GM18861 (cell line): ENCODE data around the gene SLC66A1.

Experiments used
- ATAC-seq: cut with Tn5 transposase; IDR thresholded peaks from one replicate; pipeline ENCODE4 v1.9.1; 2021; ENCODE audit not compliant: unreplicated experiment

SLC66A1 gene

DNA sequence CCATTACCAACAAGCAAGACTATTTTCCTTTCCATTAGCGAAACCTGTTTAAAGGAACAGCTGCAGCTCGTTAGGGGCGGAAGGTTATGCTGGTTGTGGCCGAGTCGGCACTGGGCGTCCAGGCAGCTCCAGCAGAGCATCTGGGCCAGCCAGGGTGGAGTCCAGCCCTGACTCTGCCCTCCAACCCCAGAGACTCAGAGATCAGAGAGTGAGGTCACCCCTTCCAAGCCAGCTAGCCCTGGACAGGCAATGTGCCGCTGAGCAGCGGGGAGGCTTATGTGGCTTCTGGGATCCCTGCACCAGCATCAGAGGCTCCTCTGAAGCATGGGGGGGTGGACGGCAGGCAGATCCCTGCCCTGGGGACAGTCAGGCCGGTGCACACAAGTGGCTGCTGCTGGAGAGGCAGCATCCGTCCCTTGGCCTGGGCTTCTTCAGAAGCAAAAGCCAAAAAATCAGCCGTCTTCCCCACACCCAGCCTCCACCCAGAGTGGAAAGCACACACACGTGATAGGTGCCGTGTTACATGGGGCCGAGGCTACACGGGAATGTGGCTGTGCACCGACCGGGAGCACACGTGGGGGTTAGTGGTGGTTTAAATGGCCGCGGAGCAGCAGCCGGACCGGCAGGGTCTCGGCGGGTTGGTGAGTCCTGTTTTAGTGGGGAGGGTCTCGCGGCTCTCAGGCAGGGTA lies 30.1 kb downstream of the SLC66A1 start:
- no peak for ATAC-seq

GRCh38 chr1:19342894-19343616 lies 30.9 kb downstream of the SLC66A1 start:
- no peak for ATAC-seq

DNA sequence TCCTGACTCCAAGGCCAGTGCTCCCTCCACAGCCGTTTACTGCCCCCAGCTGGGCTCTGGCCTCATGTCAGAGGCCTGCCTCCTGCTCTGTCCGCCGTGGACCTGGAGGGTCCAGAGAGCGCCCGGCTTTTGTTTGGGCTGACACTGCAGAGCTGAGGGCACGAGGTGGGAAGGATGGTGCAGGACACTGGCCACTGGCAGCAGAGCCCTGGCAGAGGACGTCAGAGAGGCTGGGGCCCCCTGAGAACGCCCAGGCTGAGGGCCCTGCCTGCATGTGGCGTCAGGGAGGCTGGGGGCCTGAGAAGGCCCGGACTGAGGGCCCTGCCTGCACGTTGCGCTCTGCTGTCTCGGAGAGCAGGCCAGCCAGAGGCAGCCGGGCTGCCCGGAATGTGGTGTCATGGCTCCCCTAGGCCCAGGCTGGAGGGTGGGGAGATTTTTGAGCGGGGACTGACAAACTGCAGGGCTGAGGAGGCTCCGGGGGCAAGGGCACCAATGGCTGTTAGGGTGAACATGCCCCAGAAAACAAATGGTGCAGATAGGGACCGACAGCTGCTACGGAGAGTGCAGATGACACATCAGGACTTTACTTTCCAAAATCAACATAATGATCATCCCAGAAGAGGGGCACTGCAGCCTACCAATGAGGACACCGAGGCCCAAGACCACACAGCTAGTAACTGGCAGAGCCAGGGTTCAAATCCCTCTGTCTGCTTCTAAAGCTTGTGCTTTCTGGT lies 31.7 kb downstream of the SLC66A1 start:
- no peak for ATAC-seq

DNA sequence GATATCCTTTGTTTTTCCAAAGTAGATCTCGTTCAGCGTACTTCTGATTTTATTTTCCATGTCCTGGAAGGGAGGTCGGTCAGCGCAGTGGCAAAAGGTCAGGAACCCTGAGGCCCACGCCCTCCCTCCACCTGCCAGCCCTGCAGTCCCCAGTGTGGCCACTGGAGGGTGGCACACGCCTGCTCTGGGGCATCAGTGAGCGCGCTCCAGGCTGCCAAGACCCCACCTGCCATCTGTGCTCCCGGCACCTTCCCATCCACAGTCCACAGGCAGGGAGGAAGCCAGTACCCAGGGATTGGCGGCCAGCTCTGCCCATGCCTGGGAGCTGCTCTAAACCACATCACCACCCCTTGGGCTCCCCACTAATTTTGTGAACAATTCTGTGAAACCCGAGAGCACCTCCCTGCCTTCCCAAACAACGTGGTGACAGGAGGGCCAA lies 32.3 kb downstream of the SLC66A1 start:
- ATAC-seq = no peak

DNA sequence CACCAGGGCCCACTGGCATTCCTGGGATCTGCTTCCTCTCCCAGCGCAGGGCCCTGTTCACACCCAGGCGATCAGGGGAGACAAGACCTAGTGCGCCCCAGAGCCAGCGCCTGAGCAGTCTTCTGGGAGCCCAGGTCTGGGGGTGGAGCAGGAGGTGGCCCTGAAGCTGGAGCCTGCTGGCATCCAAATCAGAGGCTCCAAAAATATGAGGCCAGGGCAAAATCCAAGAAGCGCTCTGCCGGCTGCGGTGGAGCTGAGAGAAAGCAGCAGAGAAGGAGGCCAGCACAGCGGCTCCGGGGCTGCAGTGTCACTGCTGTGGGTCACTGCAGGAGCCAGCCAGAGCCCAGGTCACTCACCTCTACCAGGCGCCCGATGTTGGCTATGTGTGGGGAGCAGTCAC lies 32.7 kb downstream of the SLC66A1 start:
- ATAC-seq = no peak

DNA sequence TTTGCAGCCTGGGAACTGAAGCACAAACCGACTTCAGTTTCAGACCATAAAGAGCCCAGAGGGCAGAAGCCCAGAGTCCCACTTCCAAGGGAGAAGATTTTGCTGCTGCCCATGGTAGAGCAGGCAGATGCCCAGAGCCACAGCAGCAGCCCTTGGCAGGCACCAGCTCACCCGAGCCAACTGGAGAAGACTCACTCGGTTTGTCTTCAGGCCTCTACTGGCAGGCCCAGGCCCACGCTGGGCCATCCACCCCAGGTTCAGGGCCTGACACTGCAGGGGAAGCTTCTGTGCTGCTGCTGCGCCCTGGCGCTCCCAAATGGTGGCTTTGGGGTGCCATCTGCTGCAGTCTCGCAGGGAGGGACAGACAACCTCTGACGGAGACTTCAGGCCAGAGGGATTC lies 33.3 kb downstream of the SLC66A1 start:
- no peak for ATAC-seq

GRCh38 chr1:19346026-19346425 lies 33.9 kb downstream of the SLC66A1 start:
- no peak for ATAC-seq

GRCh38 chr1:19347533-19348172 lies 35.5 kb downstream of the SLC66A1 start:
- ATAC-seq = no peak

DNA sequence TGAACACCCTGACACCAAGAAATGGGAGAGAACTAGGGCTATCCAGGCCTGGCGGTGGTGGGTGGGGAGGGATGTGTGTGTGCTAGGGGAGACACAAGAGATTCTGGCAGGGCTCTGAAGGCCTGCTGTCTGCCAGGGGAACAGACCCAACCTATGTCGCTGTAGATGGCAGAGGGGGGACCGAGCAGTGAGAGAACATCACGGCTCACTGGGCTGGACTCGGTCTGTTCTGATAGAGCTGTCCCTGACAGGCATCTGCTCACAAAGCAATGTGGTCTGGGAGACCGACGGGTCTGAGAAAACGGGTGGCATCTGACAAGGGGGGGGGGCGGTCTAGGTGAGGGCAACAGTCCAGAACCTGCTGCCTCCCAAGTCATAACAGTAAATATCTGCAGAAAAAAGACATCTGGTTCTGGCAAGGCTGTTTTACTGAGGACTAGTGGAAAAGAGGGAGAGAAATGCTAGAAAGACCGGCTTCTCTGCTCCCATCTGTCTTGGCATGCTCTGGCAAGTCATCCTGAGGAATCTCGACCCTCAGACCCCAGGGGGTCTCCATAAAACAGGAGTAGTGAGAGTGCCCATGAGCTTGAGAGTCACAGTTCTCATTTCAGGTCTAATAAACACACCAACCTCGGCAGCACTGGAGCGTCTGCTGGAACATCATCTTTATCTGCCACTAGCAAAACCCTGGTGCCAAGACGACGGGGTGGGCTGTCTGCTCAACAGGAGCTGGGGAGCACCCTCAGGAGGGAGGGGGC lies 36.5 kb downstream of the SLC66A1 start:
- no peak for ATAC-seq

GRCh38 chr1:19349999-19350398 lies 37.9 kb downstream of the SLC66A1 start:
- ATAC-seq = no peak

- no peak for ATAC-seq
These were observed 38.4 kb downstream of the SLC66A1 start for GRCh38 chr1:19350566-19350965.

GRCh38 chr1:19351873-19352272 lies 39.7 kb downstream of the SLC66A1 start:
- no peak for ATAC-seq

- ATAC-seq = no peak
These were observed 40.7 kb downstream of the SLC66A1 start for GRCh38 chr1:19352839-19353238.

GRCh38 chr1:19353596-19353995 lies 41.5 kb downstream of the SLC66A1 start:
- no peak for ATAC-seq

- ATAC-seq = no peak
These were observed 42.4 kb downstream of the SLC66A1 start for GRCh38 chr1:19354531-19354981.

- ATAC-seq = no peak
These were observed 44.1 kb downstream of the SLC66A1 start for GRCh38 chr1:19356266-19356665.

DNA sequence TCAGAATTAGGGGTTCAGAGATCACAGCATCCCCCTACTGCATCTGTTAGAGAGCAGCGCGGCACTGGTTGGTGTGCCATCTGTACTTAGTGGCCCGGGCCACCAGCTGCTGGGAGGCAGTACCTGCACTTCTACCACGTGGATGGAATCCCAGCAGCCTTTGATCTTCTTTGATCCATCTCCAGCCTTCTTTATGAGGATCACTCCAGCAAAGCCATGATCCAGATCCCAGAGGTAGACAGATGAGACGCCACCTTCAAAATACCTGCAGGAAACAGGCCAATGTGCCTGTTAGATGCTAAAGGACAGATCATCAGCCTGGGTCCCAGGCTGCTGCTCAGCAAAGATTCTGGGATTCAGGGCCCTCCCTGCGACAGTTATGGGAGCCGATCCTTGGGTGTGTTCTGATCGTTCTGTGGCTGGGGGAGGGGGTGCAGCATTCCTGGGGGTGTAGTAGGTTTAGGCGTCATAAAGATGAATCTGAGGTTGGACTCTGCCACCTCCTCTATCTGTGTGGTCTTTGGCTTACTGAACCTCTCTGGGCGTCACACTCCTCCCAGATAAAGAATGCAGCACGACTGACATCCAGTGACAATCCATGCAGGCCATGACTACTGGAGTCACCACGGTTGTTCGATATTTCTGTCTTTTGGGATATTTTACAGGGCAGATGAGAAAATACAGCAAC lies 45.3 kb downstream of the SLC66A1 start:
- no peak for ATAC-seq

GRCh38 chr1:19358710-19359109 lies 46.6 kb downstream of the SLC66A1 start:
- ATAC-seq = no peak

DNA sequence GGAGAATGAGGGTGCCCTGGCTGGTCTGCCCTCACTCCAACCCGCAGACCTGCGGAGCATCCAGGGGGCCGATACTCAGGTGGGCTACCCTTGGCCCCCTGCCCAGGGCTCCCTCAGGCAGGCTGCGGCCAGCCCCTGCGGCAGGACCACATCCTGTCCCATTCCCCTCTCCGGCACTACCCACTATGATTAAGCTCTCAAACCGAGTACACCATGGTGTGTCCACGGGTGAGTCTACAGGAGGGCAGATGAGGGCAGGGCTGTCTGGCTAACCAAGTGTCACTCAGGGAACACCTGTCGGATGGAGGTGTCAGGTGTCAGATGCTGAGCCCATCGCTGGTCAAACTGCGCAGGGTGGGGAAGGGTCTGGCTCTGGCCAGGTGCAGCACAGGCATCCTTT lies 47.2 kb downstream of the SLC66A1 start:
- ATAC-seq = no peak

GRCh38 chr1:19360016-19360415 lies 47.9 kb downstream of the SLC66A1 start:
- ATAC-seq = no peak
